Measurements from ENCODE around the gene LRP2. TPM values are rescaled to one million over a fixed set of nuclear protein-coding genes. Genes with fewer than 3 reads are reported as not detected.

The LRP2 gene
- total RNA-seq, 1 donor from 2014 or later = not detected

DNA sequence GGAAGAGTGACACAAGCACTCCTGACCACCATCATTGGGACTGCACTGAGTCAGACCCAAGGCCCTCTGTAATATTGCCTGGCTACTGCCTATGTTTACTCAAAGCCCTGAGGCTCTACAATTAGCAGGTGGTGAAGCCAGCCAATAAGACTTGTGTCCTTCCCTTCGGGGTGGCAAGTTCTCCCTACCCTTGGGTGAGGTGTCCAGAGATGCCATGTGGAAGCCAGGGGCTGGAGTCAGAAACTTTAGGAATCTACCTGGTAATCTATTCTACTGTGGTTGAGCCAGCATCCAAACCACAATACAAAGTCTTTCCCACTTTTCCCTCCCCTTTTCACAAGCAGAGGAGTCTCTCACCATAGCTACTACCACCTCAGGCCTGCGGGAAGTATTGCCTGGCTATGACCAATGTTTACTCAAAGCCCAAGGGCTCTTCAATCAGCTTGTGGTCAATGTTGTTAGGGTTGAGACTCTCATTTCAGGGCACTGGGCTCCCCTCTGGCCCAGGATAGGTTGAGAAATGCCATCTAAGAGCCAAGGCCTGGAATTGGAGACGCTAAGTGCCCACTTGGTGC lies 275.4 kb downstream of the LRP2 start:
- peak; percentile 44 for ATAC-seq

DNA sequence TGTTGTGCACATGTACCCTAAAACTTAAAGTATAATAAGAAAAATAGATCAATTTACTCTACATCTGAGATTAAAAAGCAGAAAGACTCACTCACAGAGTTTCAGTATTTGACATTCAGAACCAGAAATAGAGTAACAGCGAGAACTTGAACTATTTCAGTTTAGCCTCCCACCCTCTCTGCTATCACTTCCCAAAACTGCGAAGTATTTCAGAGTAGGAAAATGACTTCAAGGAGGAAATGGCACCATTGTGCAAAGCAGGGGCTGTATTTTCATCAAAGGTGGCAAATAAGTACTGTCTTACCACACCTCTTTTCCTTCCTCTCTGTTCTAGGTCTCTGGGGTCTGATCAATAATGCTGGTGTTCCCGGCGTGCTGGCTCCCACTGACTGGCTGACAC lies 279.3 kb downstream of the LRP2 start:
- no peak for ATAC-seq

DNA sequence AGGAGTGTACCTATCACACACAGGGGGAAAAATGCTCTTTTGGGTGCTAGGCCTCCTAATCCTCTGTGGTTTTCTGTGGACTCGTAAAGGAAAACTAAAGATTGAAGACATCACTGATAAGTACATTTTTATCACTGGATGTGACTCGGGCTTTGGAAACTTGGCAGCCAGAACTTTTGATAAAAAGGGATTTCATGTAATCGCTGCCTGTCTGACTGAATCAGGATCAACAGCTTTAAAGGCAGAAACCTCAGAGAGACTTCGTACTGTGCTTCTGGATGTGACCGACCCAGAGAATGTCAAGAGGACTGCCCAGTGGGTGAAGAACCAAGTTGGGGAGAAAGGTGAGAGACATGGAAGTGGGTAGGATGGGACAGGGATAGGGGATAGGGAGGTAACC lies 280.8 kb downstream of the LRP2 start:
- ATAC-seq = no peak

DNA sequence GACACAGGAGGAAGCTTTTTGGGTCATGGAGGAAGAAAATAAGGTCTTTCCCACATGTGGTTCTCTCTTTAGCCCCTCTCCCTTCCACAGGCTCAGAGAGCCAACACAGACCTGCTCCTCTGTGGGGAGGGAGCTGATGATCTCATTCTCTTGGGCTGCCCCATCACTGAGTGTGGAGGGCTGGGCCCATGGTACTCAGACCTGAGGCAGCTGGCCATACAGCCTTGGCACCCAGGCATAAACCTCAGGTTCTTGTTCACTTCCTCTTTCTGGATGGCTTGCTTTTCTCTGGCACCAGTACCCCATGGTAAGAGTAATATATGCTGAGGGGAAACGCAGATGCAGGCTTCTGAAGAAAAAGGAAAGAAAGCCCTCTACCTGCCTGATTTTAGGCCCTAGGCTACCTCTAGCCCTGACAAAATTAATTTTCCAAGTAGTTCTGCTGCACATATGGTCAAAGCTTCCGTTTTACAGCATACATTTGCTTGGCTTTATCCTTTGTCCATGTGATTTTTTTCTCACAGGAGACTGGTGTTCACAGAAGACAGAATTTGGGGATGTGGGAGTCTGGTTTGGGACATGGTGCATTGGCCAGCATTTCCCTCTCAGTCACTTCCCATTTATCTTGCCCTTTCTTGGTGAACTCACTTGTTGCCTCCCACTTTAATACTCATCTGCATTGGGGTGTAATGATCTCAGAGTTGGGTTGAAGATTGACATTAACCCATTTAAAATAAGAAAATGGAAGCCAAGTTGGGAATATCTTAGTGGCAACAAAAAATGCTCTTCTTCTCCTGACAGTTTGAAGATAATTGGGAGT lies 281.9 kb downstream of the LRP2 start:
- ATAC-seq = peak; percentile 75

DNA sequence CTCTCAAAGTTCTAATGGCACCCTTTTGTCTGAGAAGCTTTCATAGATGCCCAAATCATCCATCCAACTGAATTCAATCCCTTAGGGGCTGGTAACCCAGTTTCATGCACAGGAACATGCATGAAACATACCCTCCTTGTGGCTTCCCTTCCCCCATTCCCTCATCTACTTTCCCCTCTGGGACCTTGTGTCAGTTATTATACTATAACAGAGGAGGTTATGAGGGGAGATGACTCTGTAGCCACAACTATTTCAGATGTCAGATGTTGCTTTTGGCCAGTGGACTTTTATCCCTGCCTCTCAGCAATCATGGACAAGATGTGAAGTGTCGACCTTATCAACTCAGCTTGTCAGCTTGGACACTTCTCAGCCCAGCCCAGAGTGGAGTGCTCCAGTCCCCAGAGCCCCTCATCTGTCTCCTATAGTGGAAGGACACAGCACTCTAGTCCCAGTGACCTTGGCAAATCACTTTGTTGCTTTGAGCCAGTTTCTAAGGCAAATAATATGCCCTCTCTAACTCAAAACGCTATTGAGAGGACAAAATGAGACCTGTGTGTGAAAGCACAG lies 284.6 kb downstream of the LRP2 start:
- ATAC-seq = no peak

Other genes starting within 250 kb of the LRP2 start
- gene BBS5, start 117.0 kb upstream of the LRP2 start, total RNA-seq = 3.5 TPM
- 0.40 TPM for gene KLHL41, start 147.2 kb upstream of the LRP2 start, total RNA-seq
- 21.6 TPM for gene FASTKD1, start 211.3 kb upstream of the LRP2 start, total RNA-seq
- gene PPIG, start 221.8 kb upstream of the LRP2 start, total RNA-seq = 28.0 TPM